ENCODE data around the gene HIP1R. TPM values are rescaled to one million over a fixed set of nuclear protein-coding genes. Genes with fewer than 3 reads are reported as not detected.

The HIP1R gene
- total RNA-seq, 1 donor from 2014 or later = 77.4 TPM

DNA sequence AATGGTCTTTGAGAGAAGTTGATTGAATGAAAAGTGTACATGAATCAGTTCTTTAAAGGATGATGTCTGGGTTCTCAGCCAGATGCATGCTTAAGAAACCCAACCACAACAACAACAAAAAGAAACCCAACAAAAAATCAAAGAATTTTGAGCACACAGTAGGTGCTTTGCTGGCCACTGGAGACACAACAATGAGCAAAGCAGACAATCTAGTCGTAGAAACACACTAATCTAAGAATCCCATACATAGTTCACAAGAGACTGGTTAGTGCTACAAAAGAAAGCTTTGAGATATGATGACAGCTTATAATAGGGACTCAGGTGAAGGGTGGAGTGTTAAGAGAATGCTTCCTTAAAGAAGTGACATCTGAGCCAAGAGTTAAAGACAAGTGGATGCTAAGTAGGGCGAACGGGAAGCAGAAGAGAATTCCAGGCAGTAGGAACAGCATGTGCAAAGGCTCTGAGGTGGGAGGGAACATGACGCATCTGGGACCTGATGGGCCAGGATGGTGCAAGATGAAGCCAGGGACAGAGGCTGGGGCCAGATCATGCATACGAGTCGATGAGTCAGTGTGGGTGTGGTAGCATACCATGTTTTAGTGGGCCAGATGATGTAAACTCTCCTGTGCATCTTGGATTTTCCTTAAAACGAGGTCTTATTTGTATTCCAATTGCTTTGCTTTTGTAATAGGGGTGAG lies 4.6 kb upstream of the HIP1R start:
- no peak for DNase-seq (ENCODE audit: low spot score)

DNA sequence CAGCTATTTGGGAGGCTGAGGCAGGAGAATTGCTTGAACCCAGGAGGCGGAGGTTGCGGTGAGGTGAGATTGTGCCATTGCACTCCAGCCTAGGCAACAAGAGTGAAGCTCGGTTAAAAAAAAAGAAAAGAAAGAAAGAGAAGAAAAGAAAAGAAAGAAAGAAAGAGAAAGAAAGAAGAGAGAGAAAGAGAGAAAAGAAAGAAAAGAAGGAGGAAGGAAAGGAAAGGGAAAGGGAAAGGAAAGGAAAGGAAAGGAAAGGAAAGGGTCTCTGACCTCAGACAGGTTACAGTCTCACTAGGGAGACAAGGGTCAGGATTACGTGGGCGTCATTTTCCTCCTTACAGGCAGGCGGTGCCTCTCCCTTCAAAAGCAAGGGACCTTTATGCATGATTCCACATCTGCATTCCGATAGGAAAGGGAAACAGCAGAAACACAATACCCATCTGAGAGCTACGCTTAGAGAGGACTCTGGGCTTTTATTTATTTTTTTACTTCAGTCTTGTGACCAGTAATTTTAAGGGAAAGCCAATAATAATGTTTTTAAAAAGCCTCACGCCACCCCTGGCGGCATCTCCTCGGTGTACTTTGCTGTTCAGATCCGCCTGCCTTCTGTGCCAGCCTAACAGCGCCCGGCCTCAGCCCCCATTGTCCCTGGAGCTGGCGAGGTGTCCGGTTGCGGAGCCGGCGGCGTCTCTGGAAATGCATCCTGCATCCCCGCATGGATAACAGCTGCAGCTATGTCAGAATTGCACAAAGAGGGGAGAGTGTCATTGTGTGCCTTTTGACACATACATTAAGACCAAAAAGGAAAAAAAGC lies 945 bp upstream of the HIP1R start:
- DNase-seq (ENCODE audit: low spot score) = no peak

GRCh38 chr12:122835750-122836026 lies 431 bp downstream of the HIP1R start:
- no peak for DNase-seq (ENCODE audit: low spot score)

DNA sequence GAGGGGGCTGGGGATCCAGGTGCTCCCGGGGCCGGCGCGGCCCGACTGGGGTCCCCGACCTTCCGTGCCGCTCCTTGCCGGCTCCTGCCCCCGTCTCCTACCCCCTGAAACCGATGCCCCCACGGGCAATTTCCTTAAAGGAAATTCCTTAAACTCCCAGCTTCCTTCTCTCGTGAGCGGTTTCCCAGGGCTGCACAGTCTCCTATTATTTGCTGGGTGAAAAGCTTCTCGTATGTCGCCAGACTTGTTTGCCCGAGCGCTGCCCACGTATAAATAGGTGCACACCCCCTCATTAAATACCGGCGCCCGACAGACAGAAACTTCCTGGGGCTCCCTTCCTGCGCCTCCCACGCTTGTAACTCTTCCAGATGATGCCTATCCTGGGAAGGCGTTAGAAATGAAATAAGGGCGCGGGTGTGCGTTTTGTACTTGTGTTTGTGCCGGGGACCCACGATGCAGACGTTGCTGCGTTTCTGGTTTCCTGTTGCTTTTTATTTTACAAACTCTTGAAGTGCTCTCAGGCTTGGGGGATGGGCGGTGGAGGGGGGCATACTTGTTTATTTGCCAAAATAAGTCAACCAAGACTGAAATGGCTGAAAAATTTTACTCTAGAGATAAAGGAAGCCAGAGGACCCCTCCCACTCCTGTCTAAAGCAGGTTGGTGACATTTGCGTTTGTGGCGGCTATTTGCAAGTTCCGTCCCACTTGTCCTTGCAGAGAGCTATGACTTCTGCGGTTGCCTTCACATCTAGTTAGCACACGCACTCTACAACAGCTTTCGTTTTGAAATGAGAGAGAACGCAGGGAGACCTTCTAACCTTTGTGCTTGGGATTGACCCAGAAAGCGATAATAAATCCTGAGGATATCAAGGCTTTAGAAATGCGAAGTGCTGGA lies 1.0 kb downstream of the HIP1R start:
- DNase-seq (ENCODE audit: low spot score) = no peak

- no peak for DNase-seq (ENCODE audit: low spot score)
These were observed 2.3 kb downstream of the HIP1R start for GRCh38 chr12:122837306-122838265.

DNA sequence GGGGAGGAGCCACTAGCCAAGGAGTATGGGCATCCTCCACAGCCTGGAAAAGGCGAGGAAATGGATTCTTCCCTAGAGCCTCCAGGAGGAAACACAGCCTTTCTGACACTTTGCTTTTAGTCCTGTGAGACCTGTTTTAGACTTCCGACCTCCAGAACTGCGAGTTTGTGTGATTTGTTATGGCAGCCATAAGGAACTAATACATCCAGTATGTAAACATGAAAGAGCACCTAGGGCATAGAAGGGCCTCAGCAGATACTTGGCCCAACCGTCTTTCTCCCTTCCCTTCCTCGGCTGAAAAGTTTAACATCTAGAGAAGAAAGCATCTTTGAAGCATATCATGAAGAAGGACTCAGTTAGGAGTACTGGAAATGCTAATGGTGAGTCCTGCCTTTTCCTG lies 3.6 kb downstream of the HIP1R start:
- DNase-seq (ENCODE audit: low spot score) = no peak

GRCh38 chr12:122839907-122840554 lies 4.8 kb downstream of the HIP1R start:
- DNase-seq (ENCODE audit: low spot score) = no peak

DNA sequence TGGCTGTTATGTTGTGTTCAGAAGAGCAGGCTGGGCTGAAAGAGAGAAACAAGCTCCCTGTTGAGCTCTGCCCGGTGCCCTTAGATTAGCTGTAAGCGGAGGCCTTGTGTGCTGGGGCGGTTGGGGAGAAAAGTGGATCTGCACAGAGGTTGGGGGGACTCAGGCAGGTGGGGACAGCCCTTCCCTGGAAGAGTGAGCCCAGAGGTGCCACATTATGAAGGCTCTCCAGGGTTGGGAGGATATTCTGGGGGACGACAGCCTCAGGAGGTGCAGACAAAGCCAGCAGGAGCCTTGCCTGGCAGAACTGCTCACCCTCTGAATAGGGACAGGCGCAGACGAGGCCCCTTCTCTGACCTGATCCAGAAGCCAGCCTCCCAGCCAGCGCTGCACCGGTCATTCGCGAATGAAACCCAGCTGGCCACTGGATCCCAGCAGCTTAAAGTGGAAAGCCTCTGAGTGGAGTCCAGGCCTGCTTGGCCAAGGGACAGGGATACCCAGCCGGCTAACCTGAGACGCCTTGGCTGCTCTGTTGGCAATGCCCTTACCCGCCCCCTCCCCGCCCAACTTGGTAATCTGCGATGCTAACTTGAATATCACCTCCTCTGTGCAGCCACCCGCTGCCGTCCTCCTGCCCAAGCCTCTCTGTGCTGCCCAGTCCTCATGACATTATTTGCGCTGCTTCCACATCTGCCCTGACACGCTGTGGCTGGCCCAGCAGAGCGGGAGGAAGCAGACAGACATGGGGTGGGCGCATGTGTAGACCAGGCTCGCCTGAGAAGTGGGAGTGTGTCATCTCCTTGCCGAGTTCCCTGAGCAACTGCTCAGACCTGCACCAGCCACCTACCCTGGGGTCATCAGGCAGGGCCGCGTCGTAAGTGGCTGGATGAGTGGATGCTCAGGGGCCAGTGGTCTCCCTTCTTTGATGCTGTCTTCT lies 5.6 kb downstream of the HIP1R start:
- DNase-seq (ENCODE audit: low spot score) = no peak

DNA sequence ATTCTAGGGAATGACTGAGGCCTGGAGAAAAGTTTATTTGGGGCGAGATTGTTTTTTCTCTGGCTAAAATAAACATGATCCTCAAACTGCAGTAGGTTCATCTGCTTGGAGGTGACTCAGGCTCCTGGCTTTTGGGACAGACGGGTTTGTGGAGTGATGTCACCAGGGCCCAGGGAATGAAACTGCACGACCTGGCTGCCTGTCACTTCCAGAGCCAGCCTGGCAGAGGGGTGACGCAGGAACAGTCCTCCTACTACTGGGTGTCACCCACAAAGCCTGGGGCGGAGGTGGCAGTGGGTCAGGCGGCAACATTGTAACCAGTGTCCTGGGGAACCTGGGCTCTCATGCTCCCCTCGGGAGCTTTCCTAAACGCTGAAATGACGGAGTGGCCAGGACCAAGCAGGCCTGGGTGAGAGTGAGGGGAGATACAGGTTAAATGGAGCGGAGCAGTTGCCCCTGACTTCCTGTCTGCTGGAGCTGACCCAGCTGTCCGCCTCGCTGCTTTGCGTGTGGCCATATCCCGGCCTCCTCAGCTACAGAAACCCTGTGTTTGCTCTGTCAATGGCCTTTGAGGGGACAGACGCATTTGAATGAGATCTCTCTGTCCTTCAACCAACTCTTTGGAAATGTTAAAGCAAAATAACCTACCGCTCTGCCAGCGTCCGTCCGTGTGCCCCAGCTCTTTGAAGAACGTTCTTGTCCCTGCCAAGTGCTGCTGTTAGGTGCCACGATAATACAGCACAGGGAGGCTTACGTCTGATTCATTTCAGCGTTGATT lies 6.5 kb downstream of the HIP1R start:
- no peak for DNase-seq (ENCODE audit: low spot score)

GRCh38 chr12:122842505-122843405 lies 7.5 kb downstream of the HIP1R start:
- DNase-seq (ENCODE audit: low spot score) = no peak

DNA sequence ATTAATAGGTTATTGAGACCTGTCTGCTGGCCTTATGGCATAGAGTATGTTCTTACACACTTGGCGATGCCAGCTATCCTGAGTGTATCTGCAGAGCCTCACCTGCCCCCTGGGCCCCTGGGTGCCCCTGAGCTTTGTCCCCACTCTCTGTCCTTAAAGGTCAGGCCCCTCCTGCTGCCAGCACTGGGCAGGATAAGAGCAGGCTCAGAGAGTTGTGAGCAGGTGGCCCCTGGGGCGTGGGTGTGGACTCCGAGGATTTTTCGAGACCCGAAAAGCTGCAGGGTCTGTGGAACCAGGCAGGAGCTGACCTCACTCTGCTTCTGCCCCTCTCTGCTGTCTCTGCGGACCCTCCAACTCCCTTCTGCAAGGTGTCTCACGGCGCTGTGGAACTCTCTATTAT lies 8.2 kb downstream of the HIP1R start:
- DNase-seq (ENCODE audit: low spot score) = no peak

DNA sequence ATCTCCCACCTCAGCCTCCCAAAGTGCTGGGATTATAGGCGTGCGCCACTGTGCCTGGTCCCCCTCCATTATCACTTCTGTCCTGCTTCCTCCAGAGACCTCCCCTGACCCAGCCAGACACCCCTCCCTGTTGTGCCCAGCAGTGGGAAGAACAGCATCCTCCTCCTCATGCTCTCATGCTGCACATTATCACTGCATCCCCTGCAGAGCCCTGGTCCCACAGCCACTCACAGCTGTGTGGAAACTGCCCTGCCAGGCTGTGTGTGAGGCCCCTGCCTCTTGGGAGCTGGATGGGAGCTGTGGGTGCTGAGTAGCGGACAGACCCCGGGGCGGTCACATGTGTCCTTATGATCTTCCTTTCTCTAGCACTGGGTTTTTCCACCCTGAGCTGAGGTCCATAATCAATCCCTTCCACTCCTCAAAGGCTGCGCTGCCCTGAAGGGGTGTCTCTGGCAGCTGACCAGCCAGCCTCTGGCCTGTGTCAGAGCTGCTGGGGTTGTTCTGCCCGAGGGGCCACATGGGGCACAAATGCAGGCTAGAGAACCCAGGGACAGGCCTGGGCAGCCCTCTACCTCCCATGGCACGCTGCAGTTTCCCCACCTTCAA lies 9.2 kb downstream of the HIP1R start:
- no peak for DNase-seq (ENCODE audit: low spot score)

DNA sequence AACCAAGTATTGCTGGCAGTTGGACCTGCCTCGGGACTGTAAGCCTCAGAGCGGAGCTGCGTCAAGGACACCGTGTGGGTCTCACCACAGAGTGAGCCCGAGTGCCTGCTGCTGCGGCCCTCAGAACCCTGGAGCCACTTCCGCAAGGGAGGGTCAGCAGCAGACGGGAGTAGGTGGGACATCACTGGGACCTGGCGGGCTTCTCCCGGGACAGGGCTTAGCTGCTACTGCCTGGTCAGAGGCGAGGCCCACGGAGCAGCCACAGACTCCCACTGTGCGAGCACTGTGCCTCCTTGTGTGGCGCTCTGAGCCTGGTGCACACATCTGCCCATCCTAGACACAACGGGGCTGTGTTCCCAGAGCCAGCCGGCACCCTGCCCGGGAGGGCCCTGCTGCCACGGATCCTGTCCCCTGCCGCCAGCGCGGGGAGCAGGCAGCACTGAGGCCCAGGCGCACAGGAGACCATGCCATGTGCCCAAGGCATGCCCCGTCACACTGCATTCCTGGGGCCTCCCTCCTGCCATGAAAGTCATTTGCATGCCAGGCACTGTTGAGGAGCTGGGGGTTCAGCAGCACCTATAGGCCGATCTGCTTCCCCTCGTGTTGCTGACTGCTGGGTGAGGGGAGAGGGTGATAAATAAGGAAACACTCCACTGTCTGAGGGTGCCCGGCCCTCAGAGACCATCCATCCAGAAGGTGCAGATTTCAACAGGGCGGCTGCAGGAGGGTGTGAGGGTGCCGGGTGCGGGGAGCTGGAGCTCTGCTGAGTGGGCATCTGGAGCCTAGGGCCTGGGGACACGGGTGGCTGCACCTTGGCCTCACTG lies 10.0 kb downstream of the HIP1R start:
- DNase-seq (ENCODE audit: low spot score) = no peak

DNA sequence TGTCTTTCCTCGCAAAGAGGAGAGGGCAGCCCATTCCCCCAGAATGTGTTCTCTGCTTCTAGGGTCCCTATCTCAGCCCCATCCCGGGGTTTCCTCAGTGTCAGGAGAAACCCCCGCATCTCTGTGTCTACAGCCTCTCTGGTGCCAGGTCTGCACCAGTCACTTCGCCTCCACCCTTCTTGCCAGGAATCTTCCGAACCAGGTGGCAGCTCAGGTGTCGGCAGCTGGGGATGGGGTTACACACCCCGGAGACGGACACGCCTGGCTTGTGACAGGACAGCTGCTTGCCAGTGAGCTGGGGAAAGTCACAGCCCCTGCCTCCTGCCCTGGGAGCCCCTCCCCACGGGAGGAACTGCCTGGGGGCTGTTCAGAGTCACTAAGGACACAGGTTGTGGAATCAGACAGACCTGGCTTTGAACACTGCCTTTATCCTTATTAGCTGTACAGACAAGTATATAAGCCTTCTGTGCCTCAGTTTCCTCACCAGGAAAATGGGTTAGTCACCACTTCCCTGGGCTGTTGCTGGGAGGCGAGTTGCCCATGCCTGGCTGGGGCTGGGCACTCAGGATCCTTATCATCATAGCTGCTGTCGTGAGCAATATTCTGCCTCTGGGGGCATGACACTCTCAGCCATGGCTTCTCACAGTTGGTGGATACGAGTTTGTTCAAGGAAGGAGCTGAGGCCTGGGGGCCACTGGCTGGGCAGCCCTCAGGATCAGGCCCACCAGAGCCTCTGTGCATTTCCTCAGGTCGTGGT lies 10.8 kb downstream of the HIP1R start:
- DNase-seq (ENCODE audit: low spot score) = no peak

GRCh38 chr12:122846622-122847515 lies 11.6 kb downstream of the HIP1R start:
- DNase-seq (ENCODE audit: low spot score) = no peak

Measured in ureter (tissue), 1 donor.